ENCODE measurements around the gene PPOX.
A peak's percentile ranks its signal among the peaks of the same experiment; 100 is the strongest.

The PPOX gene

GRCh38 chr1:161153682-161154337, 12.4 kb upstream of the PPOX start, which contains the start of gene UFC1:
UFC1 (plus strand) TSS chr1:161153978; CDS start chr1:161153998, 20 bp downstream.
- peak; percentile 65 to 66 for DNase-seq

GRCh38 chr1:161157867-161158266, 8.4 kb upstream of the PPOX start:
- no peak for DNase-seq

DNA sequence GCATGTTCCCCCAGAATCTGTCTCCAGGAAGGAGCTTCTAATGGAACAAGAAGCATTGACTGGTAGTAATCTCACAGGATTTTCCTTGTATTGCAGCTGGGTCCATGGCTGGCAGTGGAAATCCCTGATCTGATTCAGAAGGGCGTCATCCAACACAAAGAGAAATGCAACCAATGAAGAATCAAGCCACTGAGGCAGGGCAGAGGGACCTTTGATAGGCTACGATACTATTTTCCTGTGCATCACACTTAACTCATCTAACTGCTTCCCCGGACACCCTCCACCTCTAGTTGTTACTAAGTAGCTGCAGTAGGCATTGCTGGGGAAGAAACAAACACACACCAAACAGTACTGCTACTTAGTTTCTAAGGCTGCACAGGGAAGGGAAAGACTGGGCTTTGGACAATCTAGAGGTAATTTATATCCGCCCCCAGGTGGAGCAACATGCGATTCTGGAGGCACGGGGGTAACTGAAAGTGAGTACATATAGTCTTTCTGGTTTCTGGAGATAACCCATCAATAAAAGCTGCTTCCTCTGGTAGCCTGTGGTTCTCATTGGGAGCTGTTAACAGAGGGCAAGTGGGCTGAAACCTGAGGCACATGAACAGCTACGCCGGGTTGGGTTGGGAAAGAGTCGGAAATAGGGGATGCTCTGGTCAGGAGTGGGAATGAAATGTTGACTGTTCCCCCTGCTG, 7.8 kb upstream of the PPOX start:
- DNase-seq = no peak

DNA sequence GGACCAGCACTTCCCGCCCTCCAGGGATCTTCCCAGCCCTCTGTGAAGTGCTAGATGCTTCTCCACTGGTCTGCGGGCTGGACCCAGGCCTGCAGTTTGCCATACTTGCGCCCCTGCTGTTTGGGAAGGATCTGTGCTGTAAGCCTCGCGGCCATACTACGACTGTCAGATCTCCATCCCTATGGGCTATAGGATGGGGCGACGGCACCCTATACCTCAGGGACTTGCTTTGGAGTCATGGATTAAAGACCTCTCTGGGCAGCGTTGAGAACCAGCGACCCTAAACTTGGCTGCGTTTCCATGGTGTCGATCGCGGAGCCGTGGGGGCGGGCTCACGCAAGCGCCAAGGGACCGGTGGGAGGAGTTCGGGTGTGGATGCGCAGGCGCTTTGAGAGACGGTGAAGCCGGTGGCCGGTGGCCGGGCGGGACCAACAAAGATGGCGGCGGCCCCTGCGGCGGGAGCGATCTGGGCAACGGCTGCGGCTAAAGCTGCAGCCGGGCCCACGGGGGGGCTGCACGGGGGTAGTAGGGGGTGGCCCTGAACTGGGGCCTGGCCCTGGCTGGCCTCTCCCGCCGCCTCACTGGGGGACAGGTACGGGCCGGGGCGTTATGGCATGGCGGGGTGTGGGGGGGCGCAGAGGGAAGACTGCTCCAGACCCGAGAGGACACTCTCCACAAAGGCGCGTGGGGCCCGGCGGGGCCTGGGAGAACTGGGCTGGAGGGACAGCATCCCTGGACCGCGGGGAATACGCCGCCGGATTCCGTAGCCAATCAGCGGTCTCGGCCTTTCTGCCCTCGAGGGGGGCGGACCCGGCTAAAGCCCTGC, 6.9 kb upstream of the PPOX start, which contains the start of gene USP21:
TSS of gene USP21 (plus strand) at position 414 of the 826 bp plus-strand sequence. CDS start 1,141 bp downstream, outside the sequence.
- DNase-seq = peak; percentile 89

- DNase-seq = no peak
These were observed 6.3 kb upstream of the PPOX start for GRCh38 chr1:161159913-161160243.

- no peak for DNase-seq
These were observed 5.5 kb upstream of the PPOX start for GRCh38 chr1:161160671-161161145.

- DNase-seq = no peak
These were observed 4.6 kb upstream of the PPOX start for GRCh38 chr1:161161652-161162051.

GRCh38 chr1:161162052-161162451, 4.2 kb upstream of the PPOX start:
- no peak for DNase-seq

DNA sequence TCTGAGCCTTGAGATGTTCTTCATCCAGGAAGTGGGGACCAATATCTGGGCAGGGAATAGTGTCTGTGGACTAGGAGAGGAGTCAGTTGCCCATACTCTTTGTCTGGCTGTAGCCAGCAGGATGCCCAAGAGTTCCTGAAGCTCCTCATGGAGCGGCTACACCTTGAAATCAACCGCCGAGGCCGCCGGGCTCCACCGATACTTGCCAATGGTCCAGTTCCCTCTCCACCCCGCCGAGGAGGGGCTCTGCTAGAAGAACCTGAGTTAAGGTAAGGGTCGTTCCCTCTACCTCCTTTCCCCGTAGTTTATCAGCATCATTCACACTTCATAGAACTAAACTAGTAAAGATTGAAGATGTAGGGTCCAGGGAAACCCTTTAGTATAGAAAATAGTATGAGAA, 3.4 kb upstream of the PPOX start:
- DNase-seq = no peak

GRCh38 chr1:161163793-161164192, 2.4 kb upstream of the PPOX start:
- no peak for DNase-seq

GRCh38 chr1:161164901-161165610, 1.2 kb upstream of the PPOX start:
- DNase-seq = no peak

DNA sequence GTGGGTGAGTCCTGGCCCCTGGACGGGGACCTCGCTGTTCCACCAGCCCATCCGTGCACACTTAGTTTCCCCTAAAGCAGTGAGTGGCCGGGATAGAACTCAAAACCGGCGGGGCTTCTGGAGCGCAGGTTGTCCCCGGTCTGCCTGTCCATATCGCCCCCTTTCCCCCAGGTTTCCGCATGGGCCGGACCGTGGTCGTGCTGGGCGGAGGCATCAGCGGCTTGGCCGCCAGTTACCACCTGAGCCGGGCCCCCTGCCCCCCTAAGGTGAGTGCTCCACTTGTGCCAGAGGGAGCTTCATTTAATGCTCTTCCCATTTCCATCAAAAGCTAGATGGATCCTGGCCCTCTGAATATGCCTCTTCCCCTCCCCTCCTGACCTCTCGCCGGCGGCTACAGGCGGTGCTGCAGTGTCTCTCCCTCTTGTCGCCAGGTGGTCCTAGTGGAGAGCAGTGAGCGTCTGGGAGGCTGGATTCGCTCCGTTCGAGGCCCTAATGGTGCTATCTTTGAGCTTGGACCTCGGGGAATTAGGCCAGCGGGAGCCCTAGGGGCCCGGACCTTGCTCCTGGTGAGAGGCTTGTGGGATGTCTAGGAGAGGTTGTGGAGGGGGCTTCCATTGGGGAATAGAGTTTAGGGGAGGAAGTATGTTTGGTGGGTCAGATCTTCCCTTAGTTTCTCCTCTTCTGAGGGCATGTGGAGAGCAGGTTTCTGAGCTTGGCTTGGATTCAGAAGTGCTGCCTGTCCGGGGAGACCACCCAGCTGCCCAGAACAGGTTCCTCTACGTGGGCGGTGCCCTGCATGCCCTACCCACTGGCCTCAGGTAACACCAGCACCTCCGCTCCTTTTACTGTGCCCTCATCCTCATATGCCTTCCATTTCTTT, 683 bp downstream of the PPOX start:
- DNase-seq = no peak

- DNase-seq = no peak
These were observed 2.7 kb downstream of the PPOX start for GRCh38 chr1:161168906-161169305.

GRCh38 chr1:161171191-161171590, 5.0 kb downstream of the PPOX start:
- DNase-seq = no peak

GRCh38 chr1:161171696-161172095, 5.5 kb downstream of the PPOX start:
- no peak for DNase-seq

DNA sequence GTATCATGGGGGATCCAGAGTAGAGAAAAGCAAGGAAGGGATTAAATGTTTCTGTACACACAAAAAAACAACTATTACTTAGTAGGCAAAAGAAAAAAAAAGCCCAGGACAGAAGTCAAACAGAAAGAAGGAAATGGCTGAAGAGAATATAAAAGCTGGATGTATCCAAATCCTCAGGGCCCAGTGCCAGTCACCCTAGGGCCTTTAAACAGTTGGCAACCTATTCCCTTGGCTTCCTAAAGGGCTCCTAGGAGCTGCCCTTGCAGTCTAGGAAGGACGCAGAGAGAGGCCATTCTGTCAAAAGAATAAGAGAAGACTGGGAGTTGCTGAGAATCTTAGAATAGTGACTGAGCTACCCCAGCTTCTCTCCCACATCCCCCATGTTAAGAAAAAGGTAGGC, 6.1 kb downstream of the PPOX start:
- no peak for DNase-seq

DNA sequence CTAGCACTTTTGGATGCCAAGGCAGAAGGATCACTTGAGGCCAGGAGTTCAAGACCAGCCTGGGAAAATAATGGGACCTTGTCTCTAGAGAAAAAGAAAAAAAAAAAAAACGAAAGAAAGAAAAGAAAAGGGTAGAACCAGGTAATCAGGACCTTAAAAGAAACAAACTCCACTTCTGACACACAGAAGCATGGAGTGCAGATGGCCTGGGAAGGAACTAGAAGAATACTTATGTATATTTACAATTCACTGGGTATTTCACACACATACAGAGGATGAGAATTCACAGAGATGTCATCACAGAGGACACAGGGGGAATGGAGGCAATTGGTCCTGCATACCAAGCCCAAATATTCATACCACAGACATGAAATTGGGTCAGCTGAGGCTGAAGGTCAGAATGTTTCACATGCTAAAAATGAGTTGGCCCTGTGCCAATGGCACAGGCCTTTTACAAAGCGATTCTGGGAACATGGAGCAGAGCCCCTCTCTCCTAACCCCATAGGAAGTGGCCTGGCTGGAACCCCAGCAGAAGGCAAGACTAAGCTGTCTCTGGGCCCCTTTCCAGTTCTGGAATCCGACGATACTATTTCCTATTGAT, 6.7 kb downstream of the PPOX start:
- no peak for DNase-seq

GRCh38 chr1:161173711-161174110, 7.5 kb downstream of the PPOX start:
- no peak for DNase-seq

GRCh38 chr1:161174911-161175310, 8.7 kb downstream of the PPOX start:
- DNase-seq = no peak

DNA sequence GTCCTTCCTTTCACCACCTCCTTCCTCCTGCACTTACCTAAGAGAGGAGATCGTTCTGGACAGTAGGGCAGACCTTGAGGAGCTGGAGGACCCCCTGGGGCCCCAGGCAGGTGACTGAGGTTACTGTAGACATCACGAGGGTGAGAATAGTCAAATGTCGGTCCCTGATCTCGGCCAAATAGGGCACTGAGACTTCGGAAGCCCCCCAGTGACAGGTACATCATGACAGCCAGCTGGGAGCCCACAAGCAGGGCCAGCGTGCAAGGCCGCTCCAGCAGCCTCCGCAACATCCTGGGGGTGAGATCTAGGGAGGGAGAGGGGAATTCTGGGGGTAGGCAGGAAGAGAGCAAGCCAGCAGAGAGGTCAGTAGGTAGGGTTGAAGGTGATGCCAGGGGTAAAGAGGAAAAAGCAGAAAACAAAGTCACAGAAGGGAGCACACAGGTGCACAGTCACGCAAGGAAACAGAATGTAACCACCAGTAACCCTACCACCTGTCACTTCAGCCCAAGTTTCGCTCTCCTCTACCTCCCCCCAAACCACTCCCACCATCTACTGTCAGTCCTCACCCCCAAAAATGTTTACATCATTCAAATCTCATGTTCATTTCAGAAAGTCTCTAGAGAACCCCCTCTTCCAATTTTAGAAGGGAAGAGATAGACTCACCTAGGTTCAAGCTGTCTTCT, 9.7 kb downstream of the PPOX start:
- no peak for DNase-seq

Data from stimulated activated CD4-positive, alpha-beta T cell treated with anti-CD3 and anti-CD28 coated beads, Interleukin-2, amount 100 ng/mL, for 48 hours (primary cell).